ENCODE data around the gene ANAPC16.

ANAPC16 gene

DNA sequence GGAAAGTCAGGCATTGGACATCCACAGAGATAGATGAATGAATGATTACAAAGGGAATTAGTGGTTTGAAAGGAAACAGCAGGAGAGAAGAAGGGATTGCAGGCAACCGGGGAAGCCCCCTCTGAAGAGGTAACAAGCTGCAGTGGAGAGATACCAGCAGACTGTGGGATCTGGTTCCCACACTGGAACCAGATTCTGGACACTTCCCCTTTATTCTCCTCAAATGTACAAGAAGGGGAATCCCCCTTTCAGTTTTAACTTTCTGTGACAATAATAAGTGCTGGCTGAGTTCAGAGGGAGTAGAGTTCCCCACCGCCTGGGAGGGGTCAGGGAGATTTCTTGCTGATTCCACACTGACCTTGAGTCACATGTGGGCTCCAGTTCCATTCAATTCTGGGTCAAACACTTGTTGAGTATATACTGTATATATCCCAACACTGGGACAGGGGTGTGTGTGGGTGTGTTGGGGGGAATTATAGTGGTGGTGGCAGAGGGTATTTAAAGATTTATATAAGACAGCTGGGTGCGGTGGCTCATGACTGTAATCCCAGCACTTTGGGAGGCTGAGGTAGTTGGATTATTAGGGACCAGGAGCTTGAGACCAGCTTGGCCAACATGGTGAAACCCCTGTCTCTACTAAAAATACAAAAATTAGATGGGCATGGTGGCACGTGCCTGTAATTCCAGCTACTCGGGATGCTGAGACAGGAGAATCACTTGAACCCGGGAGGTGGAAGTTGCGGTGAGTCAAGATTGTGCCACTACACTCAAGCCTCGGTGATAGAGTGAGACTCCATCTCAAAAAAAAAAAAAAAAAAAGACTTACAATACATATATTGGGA, 41.5 kb downstream of the ANAPC16 start:
- Histone ChIP-seq H3K4me3 (ENCODE audit: low read depth in 1 of 2, low read length in 2 of 2) (no peak overlapping the region), H3K4me1 (ENCODE audit: control insufficient read depth in 1 of 2, insufficient read depth in 2 of 2, low read length in 2 of 2) (peaks cover 39 to 62% of the 10 kb centered on the region in 2 donors), H3K27me3 (ENCODE audit: low read depth, low read length) (no peaks in the 10 kb centered on the region), H3K9me3 (ENCODE audit: control insufficient read depth in 1 of 2, low read length in 2 of 2) (no peaks in the 10 kb centered on the region), H3K27ac (ENCODE audit: low read length) (peak overlapping the region; percentile 62), H3K36me3 (ENCODE audit: control insufficient read depth in 1 of 2, insufficient read depth in 2 of 2, low read length in 2 of 2) (no peaks in the 10 kb centered on the region)

DNA sequence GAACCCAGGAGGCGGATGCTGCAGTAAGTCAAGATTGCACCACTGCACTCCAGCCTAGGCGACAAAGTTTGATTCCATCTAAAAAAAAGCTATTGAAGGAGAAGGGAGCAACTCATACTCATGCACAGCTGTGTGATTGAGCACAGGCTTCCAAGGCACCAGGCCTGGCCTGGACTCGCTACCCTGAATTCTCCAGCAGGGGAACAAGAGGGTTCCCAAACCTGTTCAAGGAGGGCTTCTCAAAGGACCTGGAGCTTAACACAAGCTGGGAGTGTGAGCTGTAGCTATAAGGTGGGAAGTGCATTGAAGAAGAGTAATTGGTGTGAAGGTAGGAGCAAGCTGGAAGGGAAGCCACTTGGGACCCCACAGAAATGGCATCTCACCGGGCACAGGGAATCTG, 42.8 kb downstream of the ANAPC16 start:
- Histone ChIP-seq H3K27ac (ENCODE audit: low read length) (no peak overlapping the region), H3K4me3 (ENCODE audit: low read depth in 1 of 2, low read length in 2 of 2) (no peak overlapping the region), H3K9me3 (ENCODE audit: control insufficient read depth in 1 of 2, low read length in 2 of 2) (no peaks in the 10 kb centered on the region), H3K4me1 (ENCODE audit: control insufficient read depth in 1 of 2, insufficient read depth in 2 of 2, low read length in 2 of 2) (peaks cover 39 to 56% of the 10 kb centered on the region in 2 donors), H3K36me3 (ENCODE audit: control insufficient read depth in 1 of 2, insufficient read depth in 2 of 2, low read length in 2 of 2) (no peaks in the 10 kb centered on the region), H3K27me3 (ENCODE audit: low read depth, low read length) (no peaks in the 10 kb centered on the region)

DNA sequence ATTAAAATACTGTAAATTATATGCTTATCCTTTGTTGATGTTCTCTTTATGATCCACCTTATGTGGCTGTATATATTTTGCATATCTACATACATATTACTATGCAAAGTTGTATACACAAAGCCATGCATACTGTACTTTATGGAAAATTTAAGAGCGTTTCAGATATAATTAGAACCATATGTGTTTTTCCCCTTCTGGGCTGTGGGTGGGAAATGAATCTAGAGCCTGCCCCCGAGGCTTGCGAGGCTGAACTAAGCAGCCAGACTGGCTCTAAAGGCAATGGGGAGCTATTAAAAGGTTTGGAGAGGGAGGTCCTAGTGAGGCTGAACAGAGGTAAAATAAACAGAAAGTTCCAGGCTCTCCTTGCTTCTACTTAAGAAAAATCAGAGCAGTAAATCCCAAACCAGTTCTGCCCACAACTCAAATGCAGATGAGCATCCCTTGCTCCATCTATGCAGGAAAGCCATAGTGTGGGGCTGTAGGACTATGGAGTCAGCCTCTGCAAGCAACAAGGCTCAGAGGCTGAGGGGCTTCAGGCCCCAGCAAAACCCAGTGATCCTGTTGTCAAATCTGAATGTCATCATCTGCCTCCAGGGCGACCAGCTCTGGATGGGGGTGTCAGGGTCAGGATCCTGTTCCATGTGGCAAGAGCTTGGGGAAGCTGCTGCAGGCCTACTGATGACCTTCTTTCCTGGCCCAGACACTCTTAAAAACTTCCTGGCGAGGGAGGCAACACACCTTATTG, 43.9 kb downstream of the ANAPC16 start:
- Histone ChIP-seq H3K4me1 (ENCODE audit: control insufficient read depth in 1 of 2, insufficient read depth in 2 of 2, low read length in 2 of 2) (peaks cover 37 to 53% of the 10 kb centered on the region in 2 donors), H3K27ac (ENCODE audit: low read length) (peak overlapping the region; percentile 95), H3K4me3 (ENCODE audit: low read depth in 1 of 2, low read length in 2 of 2) (no peak overlapping the region), H3K36me3 (ENCODE audit: control insufficient read depth in 1 of 2, insufficient read depth in 2 of 2, low read length in 2 of 2) (no peaks in the 10 kb centered on the region), H3K9me3 (ENCODE audit: control insufficient read depth in 1 of 2, low read length in 2 of 2) (no peaks in the 10 kb centered on the region), H3K27me3 (ENCODE audit: low read depth, low read length) (no peaks in the 10 kb centered on the region)

DNA sequence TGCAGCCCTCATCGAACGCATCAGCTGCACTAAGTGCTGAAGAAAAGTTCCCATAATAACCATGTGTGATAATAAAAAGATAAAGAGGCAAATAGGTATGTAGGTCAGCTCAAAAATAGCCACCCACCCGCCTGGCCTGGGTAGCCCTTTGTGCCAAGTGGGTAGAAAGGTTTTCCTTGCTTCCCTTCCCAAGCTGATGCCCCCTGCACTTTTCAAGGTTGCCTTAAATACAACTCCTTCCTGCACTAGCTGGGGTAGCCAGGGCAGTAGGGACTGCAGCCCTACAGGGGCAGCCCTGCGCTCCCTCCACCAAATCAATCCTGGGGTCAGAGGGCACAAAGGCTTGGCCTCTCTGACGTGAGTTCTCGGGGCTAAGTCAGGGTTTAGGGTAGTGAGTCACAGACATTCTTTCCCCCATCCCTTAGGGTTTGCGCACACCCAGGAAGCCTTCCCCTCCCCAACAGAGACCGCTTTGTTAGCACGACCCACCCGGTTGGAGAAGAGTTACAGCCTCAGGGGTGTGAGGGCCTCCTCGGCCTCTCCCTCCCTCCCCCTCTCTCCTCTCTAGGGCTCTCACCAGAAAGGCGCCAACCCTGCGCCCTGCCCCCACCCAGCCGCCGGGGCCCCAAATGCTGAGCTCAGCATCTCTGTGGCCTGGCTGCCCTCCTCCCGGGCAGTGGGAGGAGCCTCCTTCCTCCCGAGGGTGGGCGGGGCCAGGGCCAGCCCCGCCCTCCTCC, 44.6 kb downstream of the ANAPC16 start:
- peak overlapping the region; percentile 95 for H3K27ac ChIP-seq (ENCODE audit: low read length)
- H3K36me3 ChIP-seq (ENCODE audit: control insufficient read depth in 1 of 2, insufficient read depth in 2 of 2, low read length in 2 of 2), result no peaks in the 10 kb centered on the region
- H3K27me3 ChIP-seq (ENCODE audit: low read depth, low read length), result no peaks in the 10 kb centered on the region
- H3K9me3 ChIP-seq (ENCODE audit: control insufficient read depth in 1 of 2, low read length in 2 of 2), result no peaks in the 10 kb centered on the region
- peak overlapping the region; percentile 58 to 79 for H3K4me3 ChIP-seq (ENCODE audit: low read depth in 1 of 2, low read length in 2 of 2)
- H3K4me1 ChIP-seq (ENCODE audit: control insufficient read depth in 1 of 2, insufficient read depth in 2 of 2, low read length in 2 of 2), result peaks cover 30 to 45% of the 10 kb centered on the region in 2 donors

GRCh38 chr10:72260976-72261783, 45.4 kb downstream of the ANAPC16 start:
- no peaks in the 10 kb centered on the region for H3K36me3 ChIP-seq (ENCODE audit: control insufficient read depth in 1 of 2, insufficient read depth in 2 of 2, low read length in 2 of 2)
- H3K9me3 ChIP-seq (ENCODE audit: control insufficient read depth in 1 of 2, low read length in 2 of 2), result no peaks in the 10 kb centered on the region
- peaks cover 27 to 37% of the 10 kb centered on the region in 2 donors for H3K4me1 ChIP-seq (ENCODE audit: control insufficient read depth in 1 of 2, insufficient read depth in 2 of 2, low read length in 2 of 2)
- peak overlapping the region; percentile 58 to 79 for H3K4me3 ChIP-seq (ENCODE audit: low read depth in 1 of 2, low read length in 2 of 2)
- H3K27me3 ChIP-seq (ENCODE audit: low read depth, low read length), result no peaks in the 10 kb centered on the region
- H3K27ac ChIP-seq (ENCODE audit: low read length), result peak overlapping the region; percentile 95

- Histone ChIP-seq H3K36me3 (ENCODE audit: control insufficient read depth in 1 of 2, insufficient read depth in 2 of 2, low read length in 2 of 2) (no peaks in the 10 kb centered on the region), H3K9me3 (ENCODE audit: control insufficient read depth in 1 of 2, low read length in 2 of 2) (no peaks in the 10 kb centered on the region), H3K4me3 (ENCODE audit: low read depth in 1 of 2, low read length in 2 of 2) (peak overlapping the region in 1 of 2 donors; percentile 58), H3K27me3 (ENCODE audit: low read depth, low read length) (no peaks in the 10 kb centered on the region), H3K4me1 (ENCODE audit: control insufficient read depth in 1 of 2, insufficient read depth in 2 of 2, low read length in 2 of 2) (peaks cover 25 to 34% of the 10 kb centered on the region in 2 donors), H3K27ac (ENCODE audit: low read length) (peak overlapping the region; percentile 95)
These were observed 46.1 kb downstream of the ANAPC16 start for GRCh38 chr10:72261784-72262404.

DNA sequence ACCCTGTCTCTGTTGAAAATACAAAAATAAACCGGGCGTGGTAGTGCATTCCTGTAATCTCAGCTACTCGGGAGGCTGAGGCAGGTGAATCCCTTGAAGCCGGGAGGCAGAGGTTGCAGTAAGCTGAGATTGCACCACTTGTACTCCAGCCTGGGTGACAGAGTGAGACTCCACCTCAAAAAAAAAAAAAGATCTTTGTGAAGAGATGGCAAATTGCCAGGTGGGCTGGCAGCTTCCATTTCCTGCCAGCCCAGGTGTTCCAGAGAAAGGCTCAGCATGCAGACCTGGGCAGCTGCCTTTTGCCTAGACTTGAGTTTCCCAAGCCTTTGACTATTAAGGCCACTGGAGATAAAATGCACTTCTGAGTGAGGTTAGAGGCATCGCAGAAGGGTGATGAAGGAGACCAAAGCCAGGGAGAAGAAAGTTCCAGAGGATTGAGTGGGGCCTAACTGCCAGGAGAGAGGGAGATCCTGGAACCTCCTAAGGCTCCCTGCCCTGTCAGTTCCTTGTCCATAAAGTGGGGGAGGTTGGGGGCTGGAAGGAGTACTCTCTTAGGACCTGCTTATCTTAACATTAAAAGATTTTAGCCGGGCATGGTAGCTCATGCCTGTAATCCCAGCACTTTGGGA, 47.9 kb downstream of the ANAPC16 start:
- Histone ChIP-seq H3K4me1 (ENCODE audit: control insufficient read depth in 1 of 2, insufficient read depth in 2 of 2, low read length in 2 of 2) (peaks cover 19 to 33% of the 10 kb centered on the region in 2 donors), H3K4me3 (ENCODE audit: low read depth in 1 of 2, low read length in 2 of 2) (no peak overlapping the region), H3K27me3 (ENCODE audit: low read depth, low read length) (no peaks in the 10 kb centered on the region), H3K9me3 (ENCODE audit: control insufficient read depth in 1 of 2, low read length in 2 of 2) (no peaks in the 10 kb centered on the region), H3K27ac (ENCODE audit: low read length) (no peak overlapping the region), H3K36me3 (ENCODE audit: control insufficient read depth in 1 of 2, insufficient read depth in 2 of 2, low read length in 2 of 2) (no peaks in the 10 kb centered on the region)

GRCh38 chr10:72264536-72264935, 48.7 kb downstream of the ANAPC16 start:
- H3K9me3 ChIP-seq (ENCODE audit: control insufficient read depth in 1 of 2, low read length in 2 of 2), result no peaks in the 10 kb centered on the region
- no peak overlapping the region for H3K4me3 ChIP-seq (ENCODE audit: low read depth in 1 of 2, low read length in 2 of 2)
- H3K4me1 ChIP-seq (ENCODE audit: control insufficient read depth in 1 of 2, insufficient read depth in 2 of 2, low read length in 2 of 2), result peaks cover 16 to 24% of the 10 kb centered on the region in 2 donors
- no peaks in the 10 kb centered on the region for H3K36me3 ChIP-seq (ENCODE audit: control insufficient read depth in 1 of 2, insufficient read depth in 2 of 2, low read length in 2 of 2)
- H3K27ac ChIP-seq (ENCODE audit: low read length), result no peak overlapping the region
- no peaks in the 10 kb centered on the region for H3K27me3 ChIP-seq (ENCODE audit: low read depth, low read length)

DNA sequence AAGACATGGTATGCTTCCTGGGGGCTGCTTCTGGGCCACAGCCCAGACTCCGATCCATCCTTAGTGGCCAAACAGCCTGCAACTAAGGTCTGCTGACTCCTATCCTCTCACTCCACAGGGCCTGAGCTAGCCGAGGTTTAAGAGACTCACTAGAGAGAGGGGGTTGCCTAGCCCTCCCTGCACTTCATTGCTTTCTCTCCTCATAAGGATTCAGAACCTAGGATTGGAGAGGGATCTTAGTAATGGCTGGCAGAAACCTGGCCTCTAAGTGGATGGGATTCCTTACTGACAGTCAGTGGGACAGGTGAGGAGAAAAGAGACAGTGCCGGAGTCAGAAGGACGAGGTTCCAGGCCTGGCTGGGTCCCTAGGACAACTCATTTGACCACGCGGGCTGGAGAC, 49.7 kb downstream of the ANAPC16 start:
- Histone ChIP-seq H3K4me3 (ENCODE audit: low read depth in 1 of 2, low read length in 2 of 2) (no peak overlapping the region), H3K27me3 (ENCODE audit: low read depth, low read length) (no peaks in the 10 kb centered on the region), H3K27ac (ENCODE audit: low read length) (no peak overlapping the region), H3K36me3 (ENCODE audit: control insufficient read depth in 1 of 2, insufficient read depth in 2 of 2, low read length in 2 of 2) (no peaks in the 10 kb centered on the region), H3K9me3 (ENCODE audit: control insufficient read depth in 1 of 2, low read length in 2 of 2) (no peaks in the 10 kb centered on the region), H3K4me1 (ENCODE audit: control insufficient read depth in 1 of 2, insufficient read depth in 2 of 2, low read length in 2 of 2) (peaks cover 7 to 15% of the 10 kb centered on the region in 2 donors)
